Fibroblast of mammary gland (primary cell): ENCODE measurements around the gene VWCE.

Experiments used
- DNase-seq: peaks from one replicate; pipeline ENCODE4 v3.0.0-alpha.2; 2010; ENCODE audit warnings: low read depth
- H3K4me3 ChIP-seq: 2 replicates; pipeline ENCODE4 v1.5.1; 2011; ENCODE audit warnings: low read depth, mild to moderate bottlenecking, low read length, moderate library complexity; ENCODE audit not compliant: control insufficient read depth
- CTCF ChIP-seq: conservative IDR thresholded peaks from 2 replicates; pipeline ENCODE4 v1.5.1; 2011; ENCODE audit warnings: low read depth, low read length, inconsistent platforms; ENCODE audit not compliant: control insufficient read depth, insufficient read depth

Gene VWCE

GRCh38 chr11:61339490-61339878 lies 44.4 kb upstream of the VWCE start:
- no peak overlapping the region for H3K4me3 ChIP-seq
- no peak for TF ChIP-seq CTCF

GRCh38 chr11:61338783-61339489 lies 43.8 kb upstream of the VWCE start:
- TF ChIP-seq CTCF, result no peak

More at GRCh38 chr11:61339490-61339878, 44.4 kb upstream of the VWCE start:
- no peak for DNase-seq

GRCh38 chr11:61337706-61338470 lies 42.8 kb upstream of the VWCE start:
- DNase-seq, result no peak
- TF ChIP-seq CTCF, result no peak
- H3K4me3 ChIP-seq, result no peak overlapping the region

More at GRCh38 chr11:61338783-61339489, 43.8 kb upstream of the VWCE start:
- no peak for DNase-seq
- no peak overlapping the region for H3K4me3 ChIP-seq

- TF ChIP-seq CTCF, result peak; percentile 96
- peak; percentile 70 for DNase-seq
- H3K4me3 ChIP-seq, result no peak overlapping the region
Observed at GRCh38 chr11:61336171-61336935, 41.2 kb upstream of the VWCE start.

- TF ChIP-seq CTCF, result no peak
- no peak for DNase-seq
- H3K4me3 ChIP-seq, result no peak overlapping the region
Observed at GRCh38 chr11:61335355-61335710, 40.2 kb upstream of the VWCE start.

- no peak for TF ChIP-seq CTCF
- H3K4me3 ChIP-seq, result no peak overlapping the region
- DNase-seq, result peak; percentile 66
Observed at GRCh38 chr11:61334434-61335354, 39.6 kb upstream of the VWCE start.
